ENCODE measurements around the gene VAC14. TPM values are rescaled to one million over a fixed set of nuclear protein-coding genes. Genes with fewer than 3 reads are reported as not detected.

VAC14 gene
- total RNA-seq, 2 donors from 2014 or later, result 33.6 to 50.9 TPM

DNA sequence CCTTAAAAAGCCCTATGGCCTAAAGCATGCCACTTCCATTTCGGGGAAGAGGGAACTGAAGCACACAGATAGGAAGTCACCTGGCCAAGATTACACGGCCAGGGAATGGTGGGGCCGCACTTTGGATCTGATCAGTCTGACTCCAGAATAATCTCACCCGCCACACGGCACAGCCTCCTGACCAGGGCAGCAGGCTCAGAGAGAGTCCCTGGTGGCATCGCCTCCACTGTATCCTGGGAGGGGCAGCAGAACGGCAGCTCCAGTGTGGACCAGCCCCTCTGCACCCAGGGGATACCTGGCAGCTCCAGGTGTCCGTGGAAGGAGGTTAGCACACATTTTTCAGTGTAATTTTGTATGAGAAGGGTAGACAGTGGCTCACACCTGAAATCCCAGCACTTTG, 35.5 kb downstream of the VAC14 start:
- Mint-ChIP-seq H3K4me1 (ENCODE audit: low read depth in 2 of 2) (no peaks in the 10 kb centered on the region), H3K27me3 (no peaks in the 10 kb centered on the region), H3K4me3 (no peak overlapping the region), H3K9me3 (no peaks in the 10 kb centered on the region), H3K27ac (no peak overlapping the region), H3K36me3 (no peaks in the 10 kb centered on the region)
- ATAC-seq (no peak), DNase-seq (ENCODE audit: low spot score) (no peak)

DNA sequence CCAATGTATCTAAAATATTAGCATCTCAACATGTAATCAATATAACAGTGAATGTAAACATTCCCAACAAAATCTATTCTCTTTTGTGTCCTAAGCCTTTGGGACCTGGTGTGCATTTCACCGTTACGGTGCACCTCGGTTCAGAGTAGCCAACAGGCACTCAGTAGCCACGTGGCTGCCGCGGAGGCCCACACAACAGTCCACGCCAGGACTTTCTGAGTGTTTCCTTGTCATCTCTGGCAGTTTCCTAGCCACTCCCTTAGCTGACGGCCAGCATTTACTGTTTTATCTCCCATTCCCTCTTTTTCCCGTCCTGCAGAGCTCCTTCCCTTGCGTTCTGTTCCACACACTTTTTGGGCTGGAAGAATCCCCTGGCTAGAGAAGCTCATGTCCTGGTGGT, 36.3 kb downstream of the VAC14 start:
- H3K4me1 Mint-ChIP-seq (ENCODE audit: low read depth in 2 of 2), result peaks cover 0 to under 1% of the 10 kb centered on the region in 2 donors
- no peak overlapping the region for H3K27ac Mint-ChIP-seq
- no peaks in the 10 kb centered on the region for H3K27me3 Mint-ChIP-seq
- H3K4me3 Mint-ChIP-seq, result no peak overlapping the region
- DNase-seq (ENCODE audit: low spot score), result no peak
- H3K9me3 Mint-ChIP-seq, result no peaks in the 10 kb centered on the region
- ATAC-seq, result no peak
- no peaks in the 10 kb centered on the region for H3K36me3 Mint-ChIP-seq

DNA sequence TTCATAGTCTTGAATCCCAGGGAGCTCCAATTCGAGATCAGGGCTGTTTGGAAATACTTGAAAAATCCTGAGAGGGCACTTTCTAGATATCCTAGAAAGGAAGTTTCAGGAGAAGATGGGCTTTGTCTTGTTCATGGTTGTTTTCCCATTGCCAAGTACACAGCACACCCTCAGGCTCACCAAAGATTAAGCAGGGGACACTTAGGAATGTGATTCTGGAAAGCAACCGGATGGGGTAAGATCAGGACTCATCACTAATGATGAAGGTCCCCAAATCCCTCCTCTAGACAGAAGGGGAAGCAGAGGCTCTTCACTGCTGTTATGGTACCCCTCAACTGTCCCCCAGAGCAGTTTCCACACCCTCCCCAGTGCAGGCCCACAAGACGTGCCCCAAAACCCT, 40.7 kb downstream of the VAC14 start:
- Mint-ChIP-seq H3K4me1 (ENCODE audit: low read depth in 2 of 2) (peaks cover 0 to 2% of the 10 kb centered on the region in 2 donors), H3K27ac (no peak overlapping the region), H3K4me3 (no peak overlapping the region), H3K9me3 (no peaks in the 10 kb centered on the region), H3K27me3 (no peaks in the 10 kb centered on the region), H3K36me3 (no peaks in the 10 kb centered on the region)
- no peak for ATAC-seq
- DNase-seq (ENCODE audit: low spot score), result no peak

DNA sequence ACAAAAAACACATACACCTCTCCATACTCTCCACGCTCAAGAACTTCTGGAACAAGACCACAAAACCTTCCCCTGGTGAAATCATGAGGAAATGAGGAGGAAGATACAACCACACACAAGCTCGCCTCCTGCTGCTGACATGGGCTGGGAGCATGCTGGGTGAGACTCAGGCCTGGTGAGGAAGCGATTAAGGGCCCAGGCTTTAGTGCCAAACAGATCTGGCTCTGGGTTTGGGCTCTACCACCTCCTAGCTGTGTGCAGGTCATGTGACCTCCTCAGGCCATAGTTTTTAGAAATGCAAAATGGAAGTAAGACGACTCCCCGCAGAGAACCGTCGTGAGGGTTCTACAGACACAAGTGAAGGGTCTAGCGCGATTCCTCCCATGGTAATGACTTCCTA, 41.3 kb downstream of the VAC14 start:
- Mint-ChIP-seq H3K9me3 (no peaks in the 10 kb centered on the region), H3K4me3 (no peak overlapping the region), H3K36me3 (no peaks in the 10 kb centered on the region), H3K27me3 (no peaks in the 10 kb centered on the region), H3K4me1 (ENCODE audit: low read depth in 2 of 2) (peaks cover 0 to 2% of the 10 kb centered on the region in 2 donors), H3K27ac (no peak overlapping the region)
- ATAC-seq (no peak), DNase-seq (ENCODE audit: low spot score) (no peak)

DNA sequence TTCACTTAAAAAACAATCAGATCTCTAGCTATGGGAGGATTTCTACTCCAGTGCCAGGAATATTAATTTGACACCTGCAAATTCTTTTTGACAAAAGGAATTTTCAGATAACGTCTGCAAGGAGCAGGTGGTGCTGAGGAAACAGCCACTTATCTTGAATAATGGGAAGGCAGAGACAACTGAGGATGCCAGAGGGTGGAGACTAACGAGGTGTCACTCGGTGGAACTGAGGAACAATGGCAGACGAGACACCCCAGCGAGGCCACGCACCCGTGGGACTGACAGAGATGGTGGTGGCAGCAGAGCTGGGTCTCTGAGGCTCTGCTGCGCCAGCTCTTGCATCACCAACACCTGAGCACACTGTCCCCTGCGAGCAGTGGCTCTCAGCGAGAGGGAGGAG, 42.2 kb downstream of the VAC14 start:
- ATAC-seq (no peak), DNase-seq (ENCODE audit: low spot score) (no peak)
- no peaks in the 10 kb centered on the region for H3K9me3 Mint-ChIP-seq
- no peak overlapping the region for H3K4me3 Mint-ChIP-seq
- H3K27me3 Mint-ChIP-seq, result no peaks in the 10 kb centered on the region
- H3K27ac Mint-ChIP-seq, result no peak overlapping the region
- H3K4me1 Mint-ChIP-seq (ENCODE audit: low read depth in 2 of 2), result peaks cover 0 to 2% of the 10 kb centered on the region in 2 donors
- no peaks in the 10 kb centered on the region for H3K36me3 Mint-ChIP-seq

DNA sequence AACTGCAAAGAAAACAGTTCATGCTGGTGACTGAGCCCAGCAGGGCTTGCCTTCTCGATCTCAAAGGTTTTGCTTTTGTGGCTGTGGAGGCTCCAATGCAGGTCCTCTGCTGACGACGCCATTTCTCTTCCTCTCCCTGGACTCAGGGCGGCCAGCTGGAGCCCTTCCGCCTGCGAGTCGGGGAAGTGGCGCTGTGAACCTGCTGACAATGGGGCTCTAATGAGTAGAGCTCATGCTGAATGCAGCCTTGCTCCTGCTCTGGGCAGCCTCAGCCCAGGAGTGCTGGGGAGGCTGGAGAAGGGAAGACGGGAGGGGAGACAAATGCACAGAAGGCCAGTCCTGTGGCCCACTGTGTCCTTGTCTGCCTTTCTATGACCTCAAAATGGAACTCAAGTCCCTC, 43.8 kb downstream of the VAC14 start:
- ATAC-seq, result no peak
- no peaks in the 10 kb centered on the region for H3K36me3 Mint-ChIP-seq
- no peaks in the 10 kb centered on the region for H3K9me3 Mint-ChIP-seq
- H3K27me3 Mint-ChIP-seq, result no peaks in the 10 kb centered on the region
- H3K4me3 Mint-ChIP-seq, result no peak overlapping the region
- no peak for DNase-seq (ENCODE audit: low spot score)
- peaks cover 0 to 2% of the 10 kb centered on the region in 2 donors for H3K4me1 Mint-ChIP-seq (ENCODE audit: low read depth in 2 of 2)
- H3K27ac Mint-ChIP-seq, result no peak overlapping the region

DNA sequence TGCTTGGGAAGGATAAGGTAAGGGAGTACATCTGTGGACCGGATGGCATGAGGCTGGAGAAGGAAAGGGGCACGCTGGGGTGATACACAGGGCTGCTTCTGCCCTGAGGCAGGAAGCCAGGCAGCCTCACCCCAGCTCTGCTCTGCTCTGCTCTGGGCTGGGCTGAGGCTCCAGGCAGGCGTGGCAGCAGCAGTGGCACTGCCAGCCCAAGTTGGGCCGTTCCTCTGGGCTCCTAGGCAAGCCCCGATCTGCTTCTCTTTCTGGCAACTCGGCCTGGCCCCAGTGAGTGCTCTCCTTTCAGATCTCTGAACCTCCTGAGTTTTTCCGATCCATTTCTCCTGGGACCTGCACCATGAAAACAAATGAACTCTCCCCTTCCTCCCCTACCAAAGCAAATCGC, 44.9 kb downstream of the VAC14 start:
- Mint-ChIP-seq H3K27me3 (no peaks in the 10 kb centered on the region), H3K9me3 (no peaks in the 10 kb centered on the region), H3K4me3 (no peak overlapping the region), H3K4me1 (ENCODE audit: low read depth in 2 of 2) (peaks cover 0 to 2% of the 10 kb centered on the region in 2 donors), H3K36me3 (no peaks in the 10 kb centered on the region), H3K27ac (no peak overlapping the region)
- ATAC-seq (no peak), DNase-seq (ENCODE audit: low spot score) (no peak)

DNA sequence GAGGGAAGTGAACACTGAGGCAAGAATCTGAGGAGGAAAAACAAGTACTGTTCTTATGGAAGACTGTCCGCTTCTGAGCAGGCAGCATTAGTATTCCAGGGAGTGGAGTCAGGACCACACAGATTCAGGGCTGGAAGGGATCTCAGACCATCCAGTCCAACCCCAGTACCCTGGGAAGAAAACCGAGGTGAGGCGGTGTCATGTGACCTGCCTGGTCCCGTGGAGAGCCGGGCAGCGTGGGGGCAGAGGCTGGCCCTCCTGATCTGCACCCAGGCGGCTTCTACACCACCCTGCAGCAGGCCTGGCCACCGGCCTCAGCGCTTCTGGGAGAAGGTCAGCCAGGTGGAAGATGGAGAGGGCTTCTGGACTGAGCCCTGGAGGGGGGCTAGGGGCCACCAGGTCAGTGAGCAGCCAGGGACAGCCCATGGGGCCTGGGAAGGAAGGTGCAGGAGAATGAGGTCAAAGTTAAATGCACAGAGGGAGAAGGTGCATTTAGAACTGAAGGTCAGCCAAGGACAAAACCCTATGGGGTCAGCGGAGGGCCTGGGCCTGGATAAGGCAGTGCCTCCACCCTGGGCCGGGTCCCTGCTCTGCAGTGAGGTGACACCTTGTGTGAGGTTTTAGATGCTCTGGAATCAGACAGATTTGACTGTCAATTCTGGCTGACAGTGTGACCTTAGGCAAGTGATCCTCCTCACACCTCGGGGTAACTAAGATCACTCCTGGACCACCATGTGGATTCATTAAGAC, 45.9 kb downstream of the VAC14 start:
- ATAC-seq, result no peak
- H3K4me3 Mint-ChIP-seq, result no peak overlapping the region
- no peak for DNase-seq (ENCODE audit: low spot score)
- no peaks in the 10 kb centered on the region for H3K27me3 Mint-ChIP-seq
- no peaks in the 10 kb centered on the region for H3K9me3 Mint-ChIP-seq
- peaks cover 0 to 2% of the 10 kb centered on the region in 2 donors for H3K4me1 Mint-ChIP-seq (ENCODE audit: low read depth in 2 of 2)
- H3K27ac Mint-ChIP-seq, result no peak overlapping the region
- H3K36me3 Mint-ChIP-seq, result no peaks in the 10 kb centered on the region

DNA sequence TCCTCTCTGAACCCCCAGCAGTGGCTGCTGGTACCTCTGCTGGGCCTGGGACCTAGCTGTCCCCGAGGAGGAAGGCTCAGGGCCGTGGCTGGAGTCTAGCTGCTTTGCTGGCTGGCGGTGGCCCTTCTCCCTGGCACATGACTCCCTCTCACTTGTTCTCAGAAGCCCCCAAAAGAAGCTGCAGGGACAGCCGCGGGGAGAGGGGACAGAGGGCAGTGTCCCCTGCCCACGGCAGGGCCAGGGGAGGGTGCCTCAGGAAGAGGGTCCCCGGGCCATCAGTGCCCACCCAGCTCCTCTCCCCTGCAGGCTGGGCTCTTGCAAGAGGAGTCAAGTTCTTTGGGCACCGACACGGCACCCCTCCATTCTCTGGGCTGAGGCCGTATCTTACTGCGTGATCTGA, 46.6 kb downstream of the VAC14 start:
- no peak overlapping the region for H3K27ac Mint-ChIP-seq
- no peak overlapping the region for H3K4me3 Mint-ChIP-seq
- no peaks in the 10 kb centered on the region for H3K4me1 Mint-ChIP-seq (ENCODE audit: low read depth in 2 of 2)
- ATAC-seq (no peak), DNase-seq (ENCODE audit: low spot score) (no peak)
- no peaks in the 10 kb centered on the region for H3K36me3 Mint-ChIP-seq
- no peaks in the 10 kb centered on the region for H3K9me3 Mint-ChIP-seq
- H3K27me3 Mint-ChIP-seq, result no peaks in the 10 kb centered on the region

DNA sequence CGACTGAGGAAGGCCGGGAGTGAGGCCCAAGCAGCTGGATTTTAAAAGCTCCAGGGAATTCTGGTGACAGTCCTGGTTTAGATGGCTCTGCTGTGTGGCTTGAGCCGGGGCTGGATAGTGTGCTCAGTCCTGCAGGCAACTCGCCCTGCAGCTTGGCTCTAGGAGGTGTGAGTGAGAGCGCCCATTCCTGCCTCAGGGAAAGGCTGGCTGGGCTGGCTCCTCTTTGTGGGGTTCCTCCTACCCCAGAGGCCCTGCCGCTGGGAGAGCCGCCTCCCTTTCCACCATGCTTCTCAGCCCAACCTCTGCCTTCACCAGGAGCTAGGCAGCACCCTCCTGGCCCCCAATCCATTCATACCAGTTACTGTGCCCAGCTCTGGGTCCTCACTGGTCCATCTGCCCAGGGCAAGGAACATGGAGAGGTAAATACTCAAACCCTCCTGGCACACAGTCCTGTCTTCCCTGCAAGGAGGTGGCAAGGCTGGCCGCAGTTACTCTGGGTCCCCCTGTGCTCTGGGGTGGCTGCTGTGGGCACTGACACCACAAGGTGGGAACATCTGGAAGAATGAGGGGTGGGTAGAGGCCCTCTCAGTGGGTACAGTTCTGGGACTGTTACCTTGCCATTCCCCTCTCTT, 47.1 kb downstream of the VAC14 start:
- Mint-ChIP-seq H3K4me3 (no peak overlapping the region), H3K27ac (no peak overlapping the region), H3K9me3 (no peaks in the 10 kb centered on the region), H3K36me3 (no peaks in the 10 kb centered on the region), H3K27me3 (no peaks in the 10 kb centered on the region), H3K4me1 (ENCODE audit: low read depth in 2 of 2) (no peaks in the 10 kb centered on the region)
- DNase-seq (ENCODE audit: low spot score) (no peak), ATAC-seq (no peak)

DNA sequence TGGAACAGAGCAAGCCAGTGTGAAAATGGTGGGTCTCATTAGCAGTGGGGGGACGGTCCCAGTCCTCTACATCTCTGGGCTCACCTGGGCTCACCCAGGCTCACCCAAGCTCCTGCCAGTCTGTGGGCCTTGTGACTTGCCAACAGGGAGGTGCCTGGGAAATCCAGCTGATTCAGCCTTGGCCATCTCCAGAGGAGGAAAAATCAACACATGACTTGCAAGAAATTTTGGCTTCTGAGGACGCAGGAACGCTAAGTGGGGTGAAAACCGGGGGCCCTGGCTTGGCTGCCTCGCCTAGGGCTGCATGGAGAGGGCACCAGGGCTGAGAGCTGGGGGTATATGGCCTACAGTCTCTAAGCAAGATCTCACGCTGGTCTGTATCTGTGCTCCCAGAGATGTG, 47.7 kb downstream of the VAC14 start:
- Mint-ChIP-seq H3K27ac (no peak overlapping the region), H3K4me3 (no peak overlapping the region), H3K27me3 (no peaks in the 10 kb centered on the region), H3K9me3 (no peaks in the 10 kb centered on the region), H3K4me1 (ENCODE audit: low read depth in 2 of 2) (peaks cover 0 to under 1% of the 10 kb centered on the region in 2 donors), H3K36me3 (no peaks in the 10 kb centered on the region)
- DNase-seq (ENCODE audit: low spot score), result no peak
- ATAC-seq, result no peak

DNA sequence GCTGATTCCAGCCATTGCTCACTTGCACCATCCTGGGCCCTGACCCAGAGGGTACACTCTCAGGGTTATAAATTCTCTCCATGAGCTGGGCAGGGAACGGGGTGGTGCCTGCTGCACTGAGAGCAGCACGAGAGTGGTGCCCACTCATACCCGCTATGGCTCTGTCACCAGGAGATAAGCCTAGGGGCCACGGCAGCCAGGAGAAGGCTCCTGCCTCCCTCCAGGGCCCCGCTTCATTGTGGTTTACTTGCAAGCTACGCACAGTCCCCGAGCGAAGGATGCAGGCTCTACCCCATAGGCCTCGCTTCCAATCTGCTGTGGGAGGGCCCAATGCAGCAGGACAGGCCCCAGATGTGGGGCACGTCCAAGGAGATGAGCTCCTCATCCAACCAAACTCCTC, 48.5 kb downstream of the VAC14 start:
- H3K27me3 Mint-ChIP-seq, result no peaks in the 10 kb centered on the region
- ATAC-seq (no peak), DNase-seq (ENCODE audit: low spot score) (no peak)
- H3K36me3 Mint-ChIP-seq, result no peaks in the 10 kb centered on the region
- peaks cover 0 to 2% of the 10 kb centered on the region in 2 donors for H3K4me1 Mint-ChIP-seq (ENCODE audit: low read depth in 2 of 2)
- no peak overlapping the region for H3K4me3 Mint-ChIP-seq
- H3K9me3 Mint-ChIP-seq, result no peaks in the 10 kb centered on the region
- no peak overlapping the region for H3K27ac Mint-ChIP-seq

DNA sequence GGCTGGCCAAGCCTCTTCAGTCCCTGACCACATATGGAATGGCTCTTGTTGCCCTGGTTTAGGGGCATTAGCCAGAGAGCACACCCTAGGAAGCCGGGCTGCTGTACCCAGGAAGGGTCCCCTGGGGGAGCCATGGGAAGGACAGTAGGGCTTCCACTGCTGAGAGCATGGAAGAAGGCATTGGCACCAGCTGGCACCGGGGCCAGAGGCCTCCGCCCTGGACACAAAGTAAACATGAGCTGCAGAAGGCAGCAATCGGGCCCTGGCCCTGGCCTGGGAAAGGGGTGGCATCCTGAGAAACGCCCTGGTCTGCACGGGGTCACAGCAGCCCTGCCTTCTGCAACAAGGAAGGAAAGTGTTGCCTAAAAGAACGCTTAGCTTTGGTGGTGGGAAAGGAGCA, 49.4 kb downstream of the VAC14 start:
- H3K4me1 Mint-ChIP-seq (ENCODE audit: low read depth in 2 of 2), result peaks cover 4 to 7% of the 10 kb centered on the region in 2 donors
- H3K27me3 Mint-ChIP-seq, result no peaks in the 10 kb centered on the region
- H3K9me3 Mint-ChIP-seq, result no peaks in the 10 kb centered on the region
- ATAC-seq (no peak), DNase-seq (ENCODE audit: low spot score) (no peak)
- H3K36me3 Mint-ChIP-seq, result no peaks in the 10 kb centered on the region
- no peak overlapping the region for H3K4me3 Mint-ChIP-seq
- no peak overlapping the region for H3K27ac Mint-ChIP-seq

DNA sequence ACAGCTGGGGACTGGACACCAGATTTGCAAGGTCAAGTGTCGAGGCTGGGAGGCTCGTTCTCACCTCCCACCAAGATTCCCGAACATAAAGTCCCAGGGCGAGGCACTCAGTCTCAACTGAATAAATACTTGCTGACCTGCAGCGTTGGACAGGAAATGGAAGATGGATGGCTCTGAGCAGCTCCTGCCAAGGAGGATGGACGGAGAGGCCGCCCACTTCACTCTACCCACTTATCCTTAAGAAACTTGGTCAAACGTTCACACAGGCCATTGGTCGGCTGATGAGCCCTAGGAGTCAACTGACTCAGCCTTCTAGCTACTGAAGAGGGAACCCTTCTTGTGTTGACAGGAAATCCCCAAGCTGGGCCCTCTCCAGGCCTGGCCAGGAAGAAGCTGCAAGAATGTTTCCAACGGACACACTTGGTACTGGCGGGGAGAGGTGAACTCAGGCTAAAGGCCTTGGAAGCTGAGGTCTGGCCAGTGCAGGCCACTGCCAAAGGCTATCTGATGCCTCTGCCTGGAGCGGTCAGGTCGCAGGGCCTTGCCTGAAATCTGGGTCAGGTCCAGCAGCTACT, 50.0 kb downstream of the VAC14 start:
- peaks cover 4 to 8% of the 10 kb centered on the region in 2 donors for H3K4me1 Mint-ChIP-seq (ENCODE audit: low read depth in 2 of 2)
- H3K4me3 Mint-ChIP-seq, result no peak overlapping the region
- ATAC-seq, result no peak
- H3K36me3 Mint-ChIP-seq, result no peaks in the 10 kb centered on the region
- H3K27ac Mint-ChIP-seq, result no peak overlapping the region
- H3K9me3 Mint-ChIP-seq, result no peaks in the 10 kb centered on the region
- no peak for DNase-seq (ENCODE audit: low spot score)
- no peaks in the 10 kb centered on the region for H3K27me3 Mint-ChIP-seq

Measured in natural killer cell treated with Interleukin-12 subunit alpha and Interleukin-12 subunit beta and Interleukin-15 and Interleukin-18, amount 100 ng/mL, for 72 hours (primary cell).